Colon (tissue), 2 donors: Measurements from ENCODE around the gene TPPP3.

Experiments
- FAIRE-seq: peaks from 2 replicates; lab custom pipeline; 2012; peaks lifted over from hg19 to GRCh38; lab: Jason Lieb, UNC
- donor health status: control.
- donor health status: control.

The TPPP3 gene

GRCh38 chr16:67341250-67341649, 52.0 kb downstream of the TPPP3 start:
- FAIRE-seq = no peak
